Measurements from ENCODE around the gene SCN5A.

The SCN5A gene

GRCh38 chr3:38649500-38650247, at the start of gene SCN5A:
Gene SCN5A (minus strand): TSS chr3:38649687. CDS start chr3:38633307, 16,380 bp downstream.
- DNase-seq (ENCODE audit: extremely low read depth in 1 of 2, low read depth in 1 of 2), result peak in 1 of 2 donors; percentile 22

- DNase-seq (ENCODE audit: extremely low read depth in 1 of 2, low read depth in 1 of 2), result no peak
Measured at GRCh38 chr3:38698760-38699159, 49.3 kb upstream of the SCN5A start.

DNA sequence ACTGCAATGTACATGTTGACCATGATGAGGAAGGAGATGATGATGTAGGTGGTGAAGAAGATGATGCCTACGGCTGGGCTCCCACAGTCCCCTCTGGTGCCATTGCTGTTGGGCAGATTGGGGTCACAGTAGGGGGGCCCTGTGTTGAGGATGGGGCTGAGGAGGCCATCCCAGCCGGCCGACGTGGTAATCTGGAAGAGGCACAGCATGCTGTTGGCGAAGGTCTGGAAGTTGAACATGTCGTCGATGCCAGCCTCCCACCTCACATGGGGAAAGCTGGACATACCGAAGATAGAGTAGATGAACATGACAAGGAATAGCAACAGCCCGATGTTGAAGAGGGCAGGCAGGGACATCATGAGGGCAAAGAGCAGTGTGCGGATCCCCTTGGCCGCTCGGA, 48.6 kb upstream of the SCN5A start:
- no peak for DNase-seq (ENCODE audit: extremely low read depth in 1 of 2, low read depth in 1 of 2)

GRCh38 chr3:38696034-38696433, 46.5 kb upstream of the SCN5A start:
- no peak for DNase-seq (ENCODE audit: extremely low read depth in 1 of 2, low read depth in 1 of 2)

DNA sequence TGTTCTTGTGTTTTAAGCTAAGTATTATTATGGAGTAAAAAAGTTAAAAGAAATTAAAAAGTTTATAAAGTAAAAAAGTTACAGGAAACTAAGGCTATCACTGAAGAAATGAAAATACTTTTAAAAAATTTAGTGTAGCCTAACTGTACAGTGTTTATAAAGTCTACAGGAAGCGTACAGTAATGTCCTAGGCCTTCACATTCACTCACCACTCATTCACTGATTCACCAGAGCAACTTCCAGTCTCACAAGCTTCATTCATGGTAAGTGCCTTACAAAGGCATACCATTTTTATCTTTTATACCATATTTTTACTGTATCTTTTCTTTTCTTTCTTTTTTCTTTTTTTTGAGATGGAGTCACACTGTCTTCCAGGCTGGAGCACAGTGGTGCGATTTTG, 40.7 kb upstream of the SCN5A start:
- no peak for DNase-seq (ENCODE audit: extremely low read depth in 1 of 2, low read depth in 1 of 2)

DNA sequence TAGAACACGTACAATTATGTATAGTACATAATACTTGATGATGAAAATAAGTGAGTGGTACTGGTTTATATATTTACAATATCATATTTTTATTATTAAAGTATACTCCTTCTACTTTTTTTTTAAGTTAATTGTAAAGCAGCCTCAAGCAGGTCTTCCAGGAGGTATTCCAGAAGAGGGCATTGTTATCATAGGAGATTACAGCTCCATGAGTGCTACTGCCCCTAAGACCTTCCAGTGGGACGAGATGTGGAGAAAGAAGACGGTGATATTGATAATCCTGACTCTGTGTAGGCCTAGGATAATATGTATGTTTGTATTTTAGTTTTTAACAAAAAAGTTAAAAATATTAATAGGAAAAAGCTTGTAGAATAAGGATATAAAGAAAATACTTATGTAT, 40.3 kb upstream of the SCN5A start:
- no peak for DNase-seq (ENCODE audit: extremely low read depth in 1 of 2, low read depth in 1 of 2)

DNA sequence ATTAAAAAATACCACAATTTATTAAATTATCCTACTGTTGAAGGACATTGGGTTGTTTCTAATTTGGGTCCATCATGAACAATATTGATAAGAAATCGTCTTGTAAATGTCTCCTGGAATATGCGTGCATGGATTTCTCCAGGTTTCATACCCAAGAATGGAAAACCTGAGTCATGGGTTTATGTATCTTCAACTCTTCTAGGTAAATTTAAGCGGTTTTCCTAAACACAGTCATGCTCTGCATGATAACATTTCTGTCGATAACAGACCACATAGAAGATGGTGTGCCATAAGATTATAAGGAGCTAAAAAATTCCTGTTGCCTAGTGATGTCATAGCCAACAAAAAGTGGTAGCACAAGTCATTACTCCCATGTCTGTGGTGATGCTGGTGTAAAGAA, 39.9 kb upstream of the SCN5A start:
- no peak for DNase-seq (ENCODE audit: extremely low read depth in 1 of 2, low read depth in 1 of 2)

DNA sequence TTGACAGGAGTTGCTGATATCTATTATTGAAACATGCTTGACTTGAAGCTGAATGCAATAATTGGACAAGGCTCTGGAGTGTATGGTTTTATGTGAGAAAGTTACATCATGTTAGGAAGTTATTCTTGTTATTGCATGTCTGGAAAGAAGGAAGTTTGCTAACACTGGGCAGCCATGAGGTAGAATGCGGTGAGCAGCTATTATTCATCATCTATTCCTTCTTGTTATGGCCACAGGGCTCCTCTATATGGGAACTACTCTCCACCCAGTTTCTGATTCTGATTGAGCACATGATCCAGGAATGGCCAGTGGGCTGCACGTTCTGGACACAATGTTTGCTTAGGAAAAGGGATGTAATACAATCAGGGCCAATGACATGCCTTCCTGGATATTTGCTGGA, 37.8 kb upstream of the SCN5A start:
- no peak for DNase-seq (ENCODE audit: extremely low read depth in 1 of 2, low read depth in 1 of 2)

GRCh38 chr3:38684546-38684945, 35.1 kb upstream of the SCN5A start:
- no peak for DNase-seq (ENCODE audit: extremely low read depth in 1 of 2, low read depth in 1 of 2)

- no peak for DNase-seq (ENCODE audit: extremely low read depth in 1 of 2, low read depth in 1 of 2)
Measured at GRCh38 chr3:38669668-38670067, 20.2 kb upstream of the SCN5A start.

DNA sequence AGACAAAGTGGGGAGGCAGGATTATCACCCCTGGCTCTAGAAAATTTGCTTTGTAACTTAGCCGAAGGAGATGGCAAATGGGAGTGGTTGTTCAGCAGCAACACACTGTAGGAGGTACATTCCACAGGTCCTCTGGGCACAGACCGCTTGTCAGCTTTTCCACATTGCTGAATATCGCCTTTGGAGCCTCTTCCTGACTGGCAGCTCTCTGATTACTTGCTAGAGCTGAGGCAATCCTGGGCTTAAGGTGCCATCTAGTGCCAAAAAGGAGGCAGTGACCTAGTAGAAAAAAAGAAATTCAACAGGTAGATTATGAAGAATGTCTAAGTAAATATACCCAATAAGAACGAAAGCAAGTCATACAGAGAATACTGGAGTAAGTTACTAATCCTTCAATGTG, 13.1 kb upstream of the SCN5A start:
- DNase-seq (ENCODE audit: extremely low read depth in 1 of 2, low read depth in 1 of 2), result no peak

DNA sequence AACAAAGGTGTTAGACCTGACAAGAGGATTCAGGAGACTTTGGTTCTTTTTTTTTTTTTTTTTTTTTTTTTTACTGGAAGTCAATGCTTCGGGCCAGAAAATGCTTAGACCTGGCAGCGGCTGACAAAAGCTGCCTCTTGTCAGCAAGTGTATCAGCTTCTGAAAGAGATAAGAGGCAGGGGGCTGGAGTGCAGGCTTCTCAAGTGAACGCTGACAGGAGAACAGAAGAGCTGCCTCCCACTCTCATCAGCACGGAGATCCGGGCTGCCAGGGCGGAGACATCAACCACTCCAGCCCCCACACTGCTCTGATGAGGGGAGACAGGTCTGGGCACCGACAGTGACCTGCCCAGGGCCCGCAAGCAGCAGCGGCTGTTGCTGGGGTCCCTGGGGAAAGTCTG, 9.4 kb upstream of the SCN5A start:
- DNase-seq (ENCODE audit: extremely low read depth in 1 of 2, low read depth in 1 of 2), result no peak

- DNase-seq (ENCODE audit: extremely low read depth in 1 of 2, low read depth in 1 of 2), result no peak
Measured at GRCh38 chr3:38657369-38657768, 7.9 kb upstream of the SCN5A start.

- no peak for DNase-seq (ENCODE audit: extremely low read depth in 1 of 2, low read depth in 1 of 2)
Measured at GRCh38 chr3:38655708-38656300, 6.3 kb upstream of the SCN5A start.

- DNase-seq (ENCODE audit: extremely low read depth in 1 of 2, low read depth in 1 of 2), result no peak
Measured at GRCh38 chr3:38653685-38654537, 4.4 kb upstream of the SCN5A start.

- no peak for DNase-seq (ENCODE audit: extremely low read depth in 1 of 2, low read depth in 1 of 2)
Measured at GRCh38 chr3:38652934-38653333, 3.4 kb upstream of the SCN5A start.

DNA sequence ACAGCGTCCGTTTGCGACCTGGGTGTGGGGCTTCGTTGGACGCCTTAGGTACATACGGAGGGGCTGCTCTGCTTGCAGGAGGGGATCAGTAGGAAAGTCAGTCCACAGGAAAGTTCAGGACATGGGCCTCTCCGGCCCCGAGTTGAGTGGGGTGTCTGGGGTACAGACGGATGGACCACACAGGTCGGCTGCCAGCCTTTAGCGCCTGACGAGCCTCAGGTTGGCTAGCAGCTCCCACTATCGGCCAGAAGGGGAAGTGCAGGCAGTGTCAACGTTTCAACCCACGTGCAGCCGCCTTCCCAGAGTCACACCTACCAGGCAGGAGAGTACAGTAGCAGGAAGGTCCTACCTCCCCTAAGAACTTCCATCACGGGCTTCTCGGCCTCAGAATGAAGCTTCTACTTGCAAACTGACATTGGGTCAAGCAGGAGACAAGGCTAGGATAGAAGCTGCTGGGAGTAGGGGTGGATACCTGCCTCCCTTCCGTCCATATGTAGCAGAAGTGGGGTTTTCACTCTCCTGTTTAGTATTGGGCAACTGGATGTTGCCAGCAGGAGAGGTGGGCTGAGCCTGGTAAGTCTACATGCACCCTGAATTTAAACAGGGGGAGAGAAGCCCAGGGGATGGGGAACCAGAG, 1.8 kb upstream of the SCN5A start:
- DNase-seq (ENCODE audit: extremely low read depth in 1 of 2, low read depth in 1 of 2), result peak; percentile 31 to 45

DNA sequence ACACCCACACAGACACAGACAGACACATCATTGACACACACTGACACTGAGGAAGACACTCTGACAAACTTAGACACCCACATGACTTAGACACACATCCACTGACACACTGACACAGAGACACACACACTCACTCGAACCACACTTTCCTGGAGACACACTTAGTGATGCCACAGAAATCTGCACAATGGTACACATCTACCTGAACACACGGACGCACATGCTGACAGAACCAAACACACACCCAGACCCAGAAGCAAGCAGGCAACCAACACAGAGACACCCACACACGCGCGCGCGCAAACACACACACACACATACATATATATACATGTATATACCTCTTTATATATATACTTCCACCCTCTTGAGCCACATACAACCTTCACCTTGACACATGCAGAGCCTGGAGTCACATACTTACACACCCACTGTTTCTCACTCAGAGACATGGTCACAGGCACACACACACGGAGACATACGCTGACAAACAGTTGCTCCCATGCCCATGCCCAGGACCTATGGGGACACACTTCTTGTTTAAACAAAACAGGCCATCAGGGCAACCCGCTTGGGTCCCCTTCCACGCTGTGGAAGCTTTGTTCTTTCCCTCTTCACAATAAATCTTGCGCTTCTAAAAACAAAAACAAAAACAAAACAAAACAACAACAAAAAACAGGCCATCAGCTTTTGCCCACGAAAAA, 913 bp upstream of the SCN5A start:
- no peak for DNase-seq (ENCODE audit: extremely low read depth in 1 of 2, low read depth in 1 of 2)

DNA sequence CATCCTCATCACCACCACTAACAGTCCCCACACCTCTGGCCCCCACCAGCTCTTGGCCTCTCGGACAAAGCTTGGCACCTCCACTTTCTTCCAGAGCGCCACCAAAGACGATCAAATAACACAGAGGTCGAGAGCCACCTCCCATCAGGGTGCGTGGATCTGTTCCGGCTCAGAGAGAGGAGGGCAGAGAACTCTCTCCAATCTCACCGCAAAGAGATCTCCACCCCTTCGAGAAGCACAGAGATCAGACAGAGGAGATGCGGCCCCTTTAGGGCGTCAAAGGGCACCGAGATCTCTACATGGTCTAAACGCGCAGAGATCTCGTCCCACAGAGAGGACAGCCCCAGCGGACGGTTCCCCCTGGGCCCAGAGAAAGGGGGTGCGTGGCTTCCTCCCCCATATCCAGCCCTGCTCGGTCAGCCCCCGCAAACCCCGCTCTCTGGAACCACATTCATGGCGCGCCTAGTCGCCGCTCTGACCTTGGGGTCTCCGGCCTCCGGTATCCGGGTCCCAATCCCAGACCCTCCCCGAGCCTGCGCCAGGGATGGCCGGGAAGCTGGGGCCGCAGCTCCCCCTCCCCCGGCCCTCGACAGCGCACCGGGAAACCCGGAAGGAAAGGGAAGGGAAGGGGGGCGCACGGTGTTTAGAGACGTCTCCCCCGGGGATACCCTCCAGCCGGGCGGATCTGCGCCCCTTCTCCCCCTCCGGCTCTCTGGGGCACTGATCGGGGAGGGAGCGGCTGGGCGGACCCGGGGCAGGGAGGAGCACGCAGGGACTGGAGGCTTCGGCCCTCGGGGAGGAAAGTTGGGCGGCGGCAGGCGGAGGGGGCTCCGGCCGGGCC, 608 bp downstream of the SCN5A start:
- DNase-seq (ENCODE audit: extremely low read depth in 1 of 2, low read depth in 1 of 2), result no peak

Data from activated CD8-positive, alpha-beta memory T cell treated with anti-CD3 and anti-CD28 coated beads for 1 hour (primary cell).